Sigmoid colon (tissue), 7 donors: ENCODE results near the gene ACSL5. TPM values are rescaled to one million over a fixed set of nuclear protein-coding genes. Genes with fewer than 3 reads are reported as not detected.

Source experiments
- DNase-seq: peaks from one replicate; pipeline ENCODE4 v3.0.0-alpha.2; 2019
- H3K27ac ChIP-seq, 4 donors: fragments of 200-600 bp; sonication (generic); one replicate each; pipeline ENCODE4 v1.5.1; 2016 to 2019; ENCODE audit warnings: mild to moderate bottlenecking in 1 of 4
- H3K27me3 ChIP-seq, 3 donors: fragments of 200-600 bp; sonication (generic); one replicate each; pipeline ENCODE4 v1.5.1; 2019; ENCODE audit warnings: mild to moderate bottlenecking in 1 of 3
- H3K36me3 ChIP-seq, 4 donors: fragments of 200-600 bp; sonication (generic); one replicate each; pipeline ENCODE4 v1.5.1; 2016 to 2019
- H3K4me1 ChIP-seq, 4 donors: fragments of 200-600 bp; sonication (generic); one replicate each; pipeline ENCODE4 v1.5.1; 2017 to 2019
- H3K4me3 ChIP-seq, 4 donors: fragments of 200-600 bp; sonication (generic); one replicate each; pipeline ENCODE4 v1.5.1; 2017 to 2019; ENCODE audit warnings: mild to moderate bottlenecking in 2 of 4, moderate library complexity in 1 of 4
- H3K9me3 ChIP-seq, 4 donors: fragments of 200-600 bp in 3 of 4; sonication (generic) in 3 of 4; one replicate each; pipeline versions ENCODE4 v1.5.1 to v1.6.1; 2013 to 2019
- EP300 ChIP-seq, 4 donors: sonication (generic); formaldehyde crosslinking; IDR thresholded peaks; one replicate each; pipeline ENCODE4 v1.6.1; 2017; ENCODE audit warnings: antibody characterized with exemption in 4 of 4
- POLR2A ChIP-seq, 2 donors: fragments of 450-650 bp; IDR thresholded peaks; one replicate each; pipeline ENCODE4 v1.6.1; 2016; ENCODE audit warnings: antibody characterized with exemption in 2 of 2, mild to moderate bottlenecking in 2 of 2, moderate library complexity in 2 of 2
- POLR2AphosphoS5 ChIP-seq, 4 donors: sonication (generic); formaldehyde crosslinking; IDR thresholded peaks; one replicate each; pipeline ENCODE4 v1.6.1; 2017; ENCODE audit warnings: antibody characterized with exemption in 4 of 4
- WGBS, 2 donors: extraction: QIAGEN DNeasy Blood & Tissue Kit; methylation state at CpG; one replicate each; pipeline ENCODE4 v1.1.7; 2013; 5-methylcytosine and 5-hydroxymethylcytosine counted together
- intact Hi-C: fragments of 100-400 bp; cut with DNase I; formaldehyde crosslinking; loops from one replicate; pipeline ENCODE4 v1.15.1; 2023
- polyA plus RNA-seq, 3 donors: library from polyadenylated mRNA; stranded (reverse); fragments of 200-250 nt; gene quantifications; one replicate each; pipeline ENCODE4 v1.2.3, GENCODE V29; 2013
- total RNA-seq, 4 donors: library from RNA; depleted of rRNA; stranded (reverse); fragments of >200 nt; gene quantifications; one replicate each; pipeline ENCODE4 v1.1.0, GENCODE V29; 2016
- TF ChIP-seq, protein P1 (sequence below), 4 experiments: fragments of 450-650 bp in 3 of 4; fragments of 200-600 bp in 1 of 4; IDR thresholded peaks; one replicate each; pipeline ENCODE4 v1.5.1; 2016 to 2019; ENCODE audit warnings: antibody characterized with exemption in 4 of 4, mild to moderate bottlenecking in 3 of 4, moderate library complexity in 2 of 4
- donor health status: healthy with polysubstance abuse.
- donor health status: Bipolar disorder and iron deficiency.
- donor health status: healthy.

ACSL5 gene
- total and polyA plus RNA-seq, 7 donors, result 5.3 to 96.8 (median 9.4) TPM

GRCh38 chr10:112394475-112394875, 20.6 kb downstream of the ACSL5 start:
- Histone ChIP-seq H3K27ac (no peak overlapping the region), H3K27me3 (no peaks in the 10 kb centered on the region), H3K9me3 (no peaks in the 10 kb centered on the region), H3K4me3 (no peak overlapping the region), H3K4me1 (no peaks in the 10 kb centered on the region), H3K36me3 (no peaks in the 10 kb centered on the region)
- 26 to 68% methylated on average over 5 of the region's 5 CpGs for WGBS, 2 donors
- TF ChIP-seq, protein P1, sequence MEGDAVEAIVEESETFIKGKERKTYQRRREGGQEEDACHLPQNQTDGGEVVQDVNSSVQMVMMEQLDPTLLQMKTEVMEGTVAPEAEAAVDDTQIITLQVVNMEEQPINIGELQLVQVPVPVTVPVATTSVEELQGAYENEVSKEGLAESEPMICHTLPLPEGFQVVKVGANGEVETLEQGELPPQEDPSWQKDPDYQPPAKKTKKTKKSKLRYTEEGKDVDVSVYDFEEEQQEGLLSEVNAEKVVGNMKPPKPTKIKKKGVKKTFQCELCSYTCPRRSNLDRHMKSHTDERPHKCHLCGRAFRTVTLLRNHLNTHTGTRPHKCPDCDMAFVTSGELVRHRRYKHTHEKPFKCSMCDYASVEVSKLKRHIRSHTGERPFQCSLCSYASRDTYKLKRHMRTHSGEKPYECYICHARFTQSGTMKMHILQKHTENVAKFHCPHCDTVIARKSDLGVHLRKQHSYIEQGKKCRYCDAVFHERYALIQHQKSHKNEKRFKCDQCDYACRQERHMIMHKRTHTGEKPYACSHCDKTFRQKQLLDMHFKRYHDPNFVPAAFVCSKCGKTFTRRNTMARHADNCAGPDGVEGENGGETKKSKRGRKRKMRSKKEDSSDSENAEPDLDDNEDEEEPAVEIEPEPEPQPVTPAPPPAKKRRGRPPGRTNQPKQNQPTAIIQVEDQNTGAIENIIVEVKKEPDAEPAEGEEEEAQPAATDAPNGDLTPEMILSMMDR (IDR thresholded peaks at IDR 0.05), result no peak
- TF ChIP-seq POLR2A (IDR thresholded peaks at IDR 0.05) (no peak), EP300 (IDR thresholded peaks at IDR 0.05) (no peak), POLR2AphosphoS5 (IDR thresholded peaks at IDR 0.05) (no peak)
- intact Hi-C loops, result no loop called here
- no peak for DNase-seq

DNA sequence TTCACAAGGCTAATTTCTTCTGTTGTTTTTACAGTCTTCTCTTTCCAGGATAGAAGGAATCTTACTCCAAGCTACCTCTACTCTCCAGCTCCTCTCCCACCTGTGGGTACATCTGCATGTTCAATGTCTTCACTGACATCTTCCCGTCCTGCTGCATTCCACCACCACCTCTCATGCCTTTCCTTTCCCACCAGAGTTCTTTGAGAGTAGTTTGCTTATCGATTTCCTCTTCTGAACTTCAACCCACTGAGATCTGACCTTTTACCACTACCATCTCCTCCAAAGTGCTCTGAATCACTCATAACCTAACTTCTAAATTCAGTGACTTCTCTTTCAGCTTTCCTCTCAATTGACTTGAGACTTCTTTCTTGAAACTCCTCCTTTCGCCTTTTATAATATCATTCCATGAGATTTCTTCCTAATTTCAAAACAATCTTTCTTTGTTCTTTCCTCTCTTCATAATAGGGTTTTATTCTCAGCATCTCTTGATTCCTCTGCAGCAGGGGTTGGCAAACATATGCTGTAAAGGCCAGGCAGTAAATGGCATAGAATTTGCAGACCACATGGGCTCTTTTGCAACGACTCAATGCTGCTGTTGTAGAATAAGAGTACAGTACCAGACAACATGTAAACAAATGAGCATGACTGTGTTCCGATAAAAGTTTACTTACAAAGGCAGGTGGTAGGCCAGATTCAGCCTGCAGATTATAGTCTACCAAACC, 22.1 kb downstream of the ACSL5 start:
- WGBS, 2 donors, result 43 to 73% methylated on average over 5 of the region's 5 CpGs
- H3K36me3 ChIP-seq, result no peaks in the 10 kb centered on the region

GRCh38 chr10:112397592-112397991, 23.7 kb downstream of the ACSL5 start:
- H3K36me3 ChIP-seq, result no peaks in the 10 kb centered on the region

More for the DNA sequence above, 22.1 kb downstream of the ACSL5 start:
- Histone ChIP-seq H3K27ac (no peak overlapping the region), H3K4me1 (no peaks in the 10 kb centered on the region), H3K9me3 (no peaks in the 10 kb centered on the region), H3K4me3 (no peak overlapping the region), H3K27me3 (no peaks in the 10 kb centered on the region)
- intact Hi-C loops, result no loop called here
- no peak for DNase-seq
- TF ChIP-seq, protein P1 (IDR thresholded peaks at IDR 0.05), result no peak
- TF ChIP-seq POLR2AphosphoS5 (IDR thresholded peaks at IDR 0.05) (no peak), POLR2A (IDR thresholded peaks at IDR 0.05) (no peak), EP300 (IDR thresholded peaks at IDR 0.05) (no peak)

DNA sequence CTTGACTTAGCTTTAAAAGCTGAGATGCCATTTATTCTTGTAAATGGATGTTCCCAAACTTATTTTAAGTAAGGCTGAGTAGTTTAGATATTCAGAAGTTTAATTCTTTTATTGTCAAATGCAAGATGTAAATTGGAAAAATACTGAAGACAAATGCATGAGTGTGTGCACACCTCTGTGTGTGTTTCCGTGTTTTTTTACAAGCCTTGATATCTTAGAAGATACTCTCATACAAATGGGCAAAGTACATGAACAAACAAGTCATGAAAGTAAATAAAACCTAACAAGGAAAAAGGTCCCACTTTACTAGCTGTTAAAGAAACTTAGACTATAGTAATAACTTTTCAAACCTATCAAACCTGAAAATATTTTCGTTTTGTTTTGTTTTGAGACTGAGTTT, 29.0 kb downstream of the ACSL5 start:
- H3K9me3 ChIP-seq, result no peaks in the 10 kb centered on the region
- intact Hi-C loops, result no loop called here
- no peak overlapping the region for H3K4me3 ChIP-seq
- no peak for TF ChIP-seq EP300 (IDR thresholded peaks at IDR 0.05)
- no peak for TF ChIP-seq POLR2AphosphoS5 (IDR thresholded peaks at IDR 0.05)
- TF ChIP-seq, protein P1 (IDR thresholded peaks at IDR 0.05), result no peak
- no peak for TF ChIP-seq POLR2A (IDR thresholded peaks at IDR 0.05)
- H3K36me3 ChIP-seq, result no peaks in the 10 kb centered on the region
- H3K4me1 ChIP-seq, result no peaks in the 10 kb centered on the region
- no peaks in the 10 kb centered on the region for H3K27me3 ChIP-seq
- no peak for DNase-seq
- no peak overlapping the region for H3K27ac ChIP-seq
- 22 to 67% methylated on average over 2 of the region's 2 CpGs for WGBS, 2 donors

More at GRCh38 chr10:112397592-112397991, 23.7 kb downstream of the ACSL5 start:
- intact Hi-C loops, result no loop called here
- H3K9me3 ChIP-seq, result no peaks in the 10 kb centered on the region
- H3K27me3 ChIP-seq, result no peaks in the 10 kb centered on the region
- WGBS, 2 donors, result 93 to 94% methylated on average over 2 of the region's 2 CpGs
- no peak for DNase-seq
- TF ChIP-seq, protein P1 (IDR thresholded peaks at IDR 0.05), result no peak
- TF ChIP-seq POLR2A (IDR thresholded peaks at IDR 0.05), result no peak
- TF ChIP-seq EP300 (IDR thresholded peaks at IDR 0.05), result no peak
- no peak for TF ChIP-seq POLR2AphosphoS5 (IDR thresholded peaks at IDR 0.05)
- no peak overlapping the region for H3K4me3 ChIP-seq
- no peak overlapping the region for H3K27ac ChIP-seq
- no peaks in the 10 kb centered on the region for H3K4me1 ChIP-seq
